ENCODE data around the gene CDC23.

- TF ChIP-seq CTCF (IDR thresholded peaks at IDR 0.05 in 2 of 3, conservative IDR thresholded peaks at IDR 0.05 in 1 of 3; ENCODE audit: borderline replicate concordance in 1 of 3, insufficient read depth in 1 of 3, low read depth in 2 of 3, low read length in 2 of 3) = no peak
- TF ChIP-seq EZH2 (IDR thresholded peaks at IDR 0.05) = no peak
- no peak for TF ChIP-seq TCF7L2 (IDR thresholded peaks at IDR 0.05; ENCODE audit: borderline replicate concordance, extremely low read depth, insufficient read depth, insufficient read length)
- TF ChIP-seq MAX (IDR thresholded peaks at IDR 0.05) = no peak
- TF ChIP-seq, protein P1, sequence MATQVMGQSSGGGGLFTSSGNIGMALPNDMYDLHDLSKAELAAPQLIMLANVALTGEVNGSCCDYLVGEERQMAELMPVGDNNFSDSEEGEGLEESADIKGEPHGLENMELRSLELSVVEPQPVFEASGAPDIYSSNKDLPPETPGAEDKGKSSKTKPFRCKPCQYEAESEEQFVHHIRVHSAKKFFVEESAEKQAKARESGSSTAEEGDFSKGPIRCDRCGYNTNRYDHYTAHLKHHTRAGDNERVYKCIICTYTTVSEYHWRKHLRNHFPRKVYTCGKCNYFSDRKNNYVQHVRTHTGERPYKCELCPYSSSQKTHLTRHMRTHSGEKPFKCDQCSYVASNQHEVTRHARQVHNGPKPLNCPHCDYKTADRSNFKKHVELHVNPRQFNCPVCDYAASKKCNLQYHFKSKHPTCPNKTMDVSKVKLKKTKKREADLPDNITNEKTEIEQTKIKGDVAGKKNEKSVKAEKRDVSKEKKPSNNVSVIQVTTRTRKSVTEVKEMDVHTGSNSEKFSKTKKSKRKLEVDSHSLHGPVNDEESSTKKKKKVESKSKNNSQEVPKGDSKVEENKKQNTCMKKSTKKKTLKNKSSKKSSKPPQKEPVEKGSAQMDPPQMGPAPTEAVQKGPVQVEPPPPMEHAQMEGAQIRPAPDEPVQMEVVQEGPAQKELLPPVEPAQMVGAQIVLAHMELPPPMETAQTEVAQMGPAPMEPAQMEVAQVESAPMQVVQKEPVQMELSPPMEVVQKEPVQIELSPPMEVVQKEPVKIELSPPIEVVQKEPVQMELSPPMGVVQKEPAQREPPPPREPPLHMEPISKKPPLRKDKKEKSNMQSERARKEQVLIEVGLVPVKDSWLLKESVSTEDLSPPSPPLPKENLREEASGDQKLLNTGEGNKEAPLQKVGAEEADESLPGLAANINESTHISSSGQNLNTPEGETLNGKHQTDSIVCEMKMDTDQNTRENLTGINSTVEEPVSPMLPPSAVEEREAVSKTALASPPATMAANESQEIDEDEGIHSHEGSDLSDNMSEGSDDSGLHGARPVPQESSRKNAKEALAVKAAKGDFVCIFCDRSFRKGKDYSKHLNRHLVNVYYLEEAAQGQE (IDR thresholded peaks at IDR 0.05; ENCODE audit: low read depth) = no peak
- TF ChIP-seq POLR2AphosphoS5 (IDR thresholded peaks at IDR 0.05; ENCODE audit: low read depth, low read length) = no peak
- no peak for TF ChIP-seq RAD21 (IDR thresholded peaks at IDR 0.05; ENCODE audit: low read depth)
- no peak for TF ChIP-seq POLR2A (IDR thresholded peaks at IDR 0.05; ENCODE audit: borderline replicate concordance, extremely low read depth, insufficient read depth, insufficient read length)
- no peak for TF ChIP-seq CEBPB (IDR thresholded peaks at IDR 0.05; ENCODE audit: low read depth)
Measured at GRCh38 chr5:138149530-138149929, 63.6 kb downstream of the CDC23 start.

Data from HCT116 (cell line).